Measurements from ENCODE around the gene SLC2A4. TPM values are rescaled to one million over a fixed set of nuclear protein-coding genes. Genes with fewer than 3 reads are reported as not detected.
A peak's percentile ranks its signal among the peaks of the same experiment; 100 is the strongest.
"Not testable (repeated sequence)": the region's sequence is repeated elsewhere in the genome, so short reads cannot be mapped to it uniquely, and the experiment has no call there.

The SLC2A4 gene
- total RNA-seq, 1 donor from 2014 or later, result 146 TPM

- peaks cover 28% of the 10 kb centered on the region for H3K4me1 ChIP-seq
- intact Hi-C loops (cut with micrococcal nuclease), result no loop called here
- DNase-seq, result peak; percentile 78
- H3K4me3 ChIP-seq, result peak overlapping the region; percentile 94
- H3K9me3 ChIP-seq (replicated peaks), result no peaks in the 10 kb centered on the region
- H3K27me3 ChIP-seq (ENCODE audit: low read depth), result peaks cover 18% of the 10 kb centered on the region
- peaks cover 15% of the 10 kb centered on the region for H3K36me3 ChIP-seq
- H3K27ac ChIP-seq (replicated peaks), result peak overlapping the region; percentile 94
- no peak for TF ChIP-seq CTCF (IDR thresholded peaks at IDR 0.05; ENCODE audit: borderline replicate concordance)
Observed at GRCh38 chr17:7329997-7330637, 48.6 kb downstream of the SLC2A4 start.

- no peak for TF ChIP-seq CTCF (IDR thresholded peaks at IDR 0.05; ENCODE audit: borderline replicate concordance)
- peak overlapping the region; percentile 94 for H3K27ac ChIP-seq (replicated peaks)
- intact Hi-C loops (cut with micrococcal nuclease), result no loop called here
- H3K36me3 ChIP-seq, result peaks cover 12% of the 10 kb centered on the region
- H3K4me1 ChIP-seq, result peaks cover 28% of the 10 kb centered on the region
- no peak for DNase-seq
- peaks cover 23% of the 10 kb centered on the region for H3K27me3 ChIP-seq (ENCODE audit: low read depth)
- H3K4me3 ChIP-seq, result peak overlapping the region; percentile 94
- H3K9me3 ChIP-seq (replicated peaks), result no peaks in the 10 kb centered on the region
Observed at GRCh38 chr17:7330638-7331015, 49.1 kb downstream of the SLC2A4 start.

GRCh38 chr17:7332111-7332510 is 50.6 kb downstream of the SLC2A4 start:
- no peak for TF ChIP-seq CTCF (IDR thresholded peaks at IDR 0.05; ENCODE audit: borderline replicate concordance)
- intact Hi-C loops (cut with micrococcal nuclease), result no loop called here
- Histone ChIP-seq H3K36me3 (no peaks in the 10 kb centered on the region), H3K9me3 (replicated peaks) (no peaks in the 10 kb centered on the region), H3K4me1 (peaks cover 28% of the 10 kb centered on the region), H3K4me3 (no peak overlapping the region), H3K27me3 (ENCODE audit: low read depth) (peaks cover 38% of the 10 kb centered on the region), H3K27ac (replicated peaks) (no peak overlapping the region)
- no peak for DNase-seq

- H3K4me3 ChIP-seq; H3K36me3 ChIP-seq; intact Hi-C loops (cut with micrococcal nuclease); H3K27ac ChIP-seq (replicated peaks); DNase-seq; H3K9me3 ChIP-seq (replicated peaks): not testable (repeated sequence)
- Histone ChIP-seq H3K4me1 (peaks cover 27% of the 10 kb centered on the region), H3K27me3 (ENCODE audit: low read depth) (peaks cover 44% of the 10 kb centered on the region)
Observed at GRCh38 chr17:7332600-7333069, 51.1 kb downstream of the SLC2A4 start.

GRCh38 chr17:7334938-7335538 is 53.5 kb downstream of the SLC2A4 start:
- H3K4me3 ChIP-seq, result no peak overlapping the region

GRCh38 chr17:7335765-7336164 is 54.2 kb downstream of the SLC2A4 start:
- DNase-seq; H3K9me3 ChIP-seq (replicated peaks); H3K36me3 ChIP-seq; H3K4me3 ChIP-seq; H3K27ac ChIP-seq (replicated peaks); intact Hi-C loops (cut with micrococcal nuclease); H3K4me1 ChIP-seq: not testable (repeated sequence)
- H3K27me3 ChIP-seq (ENCODE audit: low read depth), result peaks cover 75% of the 10 kb centered on the region

More at GRCh38 chr17:7334938-7335538, 53.5 kb downstream of the SLC2A4 start:
- H3K27me3 ChIP-seq (ENCODE audit: low read depth), result peaks cover 68% of the 10 kb centered on the region
- H3K4me1 ChIP-seq, result peaks cover 7% of the 10 kb centered on the region
- H3K36me3 ChIP-seq, result no peaks in the 10 kb centered on the region
- H3K9me3 ChIP-seq (replicated peaks), result no peaks in the 10 kb centered on the region
- H3K27ac ChIP-seq (replicated peaks), result no peak overlapping the region
- intact Hi-C loops (cut with micrococcal nuclease), result no loop called here
- DNase-seq, result no peak
- TF ChIP-seq CTCF (IDR thresholded peaks at IDR 0.05; ENCODE audit: borderline replicate concordance), result no peak

Measured in left ventricle myocardium inferior (tissue), 1 donor.